Right atrium auricular region (tissue), 2 donors: ENCODE data around the gene DOCK9. TPM values are rescaled to one million over a fixed set of nuclear protein-coding genes. Genes with fewer than 3 reads are reported as not detected.
A peak's percentile ranks its signal among the peaks of the same experiment; 100 is the strongest.

Source experiments
- DNase-seq: peaks from one replicate; pipeline ENCODE4 v3.0.0-alpha.2; 2019; ENCODE audit warnings: low spot score
- H3K27ac ChIP-seq, 2 donors: fragments of 200-600 bp; sonication (generic); 1 replicate in 1 of 2; 2 replicates in 1 of 2; pipeline ENCODE4 v1.5.1; 2016 to 2019
- H3K27me3 ChIP-seq, 2 donors: fragments of 200-600 bp; sonication (generic); one replicate each; pipeline versions ENCODE4 v1.5.1 to v1.6.0; 2017 to 2019
- H3K36me3 ChIP-seq: fragments of 200-600 bp; sonication (generic); one replicate; pipeline ENCODE4 v1.5.1; 2016
- H3K4me1 ChIP-seq, 2 donors: fragments of 200-600 bp; sonication (generic); one replicate each; pipeline versions ENCODE4 v1.5.1 to v1.6.0; 2017 to 2019
- H3K4me3 ChIP-seq, 2 donors: fragments of 200-600 bp; sonication (generic); 1 replicate in 1 of 2; 2 replicates in 1 of 2; pipeline ENCODE4 v1.5.1; 2017 to 2019; ENCODE audit warnings: mild to moderate bottlenecking in 1 of 2, moderate library complexity in 1 of 2
- H3K9me3 ChIP-seq, 2 donors: fragments of 200-600 bp; sonication (generic); one replicate each; pipeline ENCODE4 v1.5.1; 2019
- total RNA-seq, 2 donors: library from RNA; depleted of rRNA; stranded (reverse); fragments of >200 nt; gene quantifications; one replicate each; pipeline ENCODE4 v1.1.0, GENCODE V29; 2016
- TF ChIP-seq, protein P1 (sequence below), 2 donors: fragments of 200-600 bp; sonication (generic); IDR thresholded peaks; one replicate each; pipeline ENCODE4 v1.5.1; 2019; ENCODE audit warnings: antibody characterized with exemption in 2 of 2

Gene DOCK9
- total RNA-seq, 2 donors from 2014 or later, result 79.6 to 80.5 TPM

- H3K4me3 ChIP-seq, result no peak overlapping the region
- no peaks in the 10 kb centered on the region for H3K9me3 ChIP-seq
- no peaks in the 10 kb centered on the region for H3K27me3 ChIP-seq
- H3K27ac ChIP-seq, result no peak overlapping the region
- H3K36me3 ChIP-seq, result no peaks in the 10 kb centered on the region
- H3K4me1 ChIP-seq, result peaks cover 0 to 62% of the 10 kb centered on the region in 2 donors
- TF ChIP-seq, protein P1, sequence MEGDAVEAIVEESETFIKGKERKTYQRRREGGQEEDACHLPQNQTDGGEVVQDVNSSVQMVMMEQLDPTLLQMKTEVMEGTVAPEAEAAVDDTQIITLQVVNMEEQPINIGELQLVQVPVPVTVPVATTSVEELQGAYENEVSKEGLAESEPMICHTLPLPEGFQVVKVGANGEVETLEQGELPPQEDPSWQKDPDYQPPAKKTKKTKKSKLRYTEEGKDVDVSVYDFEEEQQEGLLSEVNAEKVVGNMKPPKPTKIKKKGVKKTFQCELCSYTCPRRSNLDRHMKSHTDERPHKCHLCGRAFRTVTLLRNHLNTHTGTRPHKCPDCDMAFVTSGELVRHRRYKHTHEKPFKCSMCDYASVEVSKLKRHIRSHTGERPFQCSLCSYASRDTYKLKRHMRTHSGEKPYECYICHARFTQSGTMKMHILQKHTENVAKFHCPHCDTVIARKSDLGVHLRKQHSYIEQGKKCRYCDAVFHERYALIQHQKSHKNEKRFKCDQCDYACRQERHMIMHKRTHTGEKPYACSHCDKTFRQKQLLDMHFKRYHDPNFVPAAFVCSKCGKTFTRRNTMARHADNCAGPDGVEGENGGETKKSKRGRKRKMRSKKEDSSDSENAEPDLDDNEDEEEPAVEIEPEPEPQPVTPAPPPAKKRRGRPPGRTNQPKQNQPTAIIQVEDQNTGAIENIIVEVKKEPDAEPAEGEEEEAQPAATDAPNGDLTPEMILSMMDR (IDR thresholded peaks at IDR 0.05), result no peak
- DNase-seq, result no peak
Observed at GRCh38 chr13:98966019-98966418, 11.8 kb downstream of the DOCK9 start.

DNA sequence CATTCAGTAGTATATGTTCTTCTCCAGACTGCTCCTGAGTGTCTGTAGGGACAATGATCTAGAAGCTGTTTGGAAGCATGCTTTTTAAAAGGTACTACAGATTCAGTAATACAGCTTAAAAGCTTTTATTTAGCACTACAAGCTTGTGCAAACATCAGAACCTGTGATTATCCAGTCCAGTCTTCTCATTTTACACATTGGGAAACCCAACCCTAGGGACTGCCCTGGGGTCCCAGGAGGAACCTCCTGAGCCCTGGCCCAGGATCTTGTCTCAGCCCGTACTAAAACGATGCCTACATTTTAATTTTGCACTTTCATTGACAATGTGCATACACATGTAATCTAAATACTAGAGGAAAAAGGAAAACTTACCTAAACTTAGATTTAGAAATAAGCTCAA, 12.5 kb downstream of the DOCK9 start:
- Histone ChIP-seq H3K36me3 (no peaks in the 10 kb centered on the region), H3K27ac (no peak overlapping the region), H3K4me3 (no peak overlapping the region), H3K9me3 (no peaks in the 10 kb centered on the region), H3K4me1 (peaks cover 0 to 62% of the 10 kb centered on the region in 2 donors), H3K27me3 (no peaks in the 10 kb centered on the region)
- TF ChIP-seq, protein P1 (IDR thresholded peaks at IDR 0.05), result no peak
- no peak for DNase-seq

DNA sequence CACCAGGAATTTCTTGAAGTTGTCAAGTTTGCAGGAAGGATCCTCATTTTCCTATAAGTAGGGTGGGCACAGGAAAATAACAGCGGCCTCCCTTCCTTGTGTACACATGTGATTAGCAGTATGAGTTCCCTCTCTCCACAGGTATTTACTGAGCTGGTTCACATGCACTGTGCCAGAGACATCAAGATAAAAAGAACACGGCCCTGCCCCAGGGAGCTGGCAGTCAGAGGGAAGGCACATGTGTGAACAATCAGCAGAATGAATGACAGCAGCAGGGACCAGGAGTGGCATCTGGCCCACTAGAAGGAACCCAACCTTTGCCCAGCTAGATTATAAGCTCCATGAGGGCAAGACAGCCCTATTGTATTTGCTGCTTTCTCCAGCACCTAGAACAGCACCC, 13.9 kb downstream of the DOCK9 start:
- Histone ChIP-seq H3K36me3 (no peaks in the 10 kb centered on the region), H3K4me1 (peaks cover 0 to 63% of the 10 kb centered on the region in 2 donors), H3K4me3 (no peak overlapping the region), H3K9me3 (no peaks in the 10 kb centered on the region), H3K27me3 (no peaks in the 10 kb centered on the region), H3K27ac (peak overlapping the region; percentile 7 to 43)
- TF ChIP-seq, protein P1 (IDR thresholded peaks at IDR 0.05), result no peak
- DNase-seq, result no peak

GRCh38 chr13:98962901-98963590, 14.8 kb downstream of the DOCK9 start:
- H3K36me3 ChIP-seq, result no peaks in the 10 kb centered on the region
- TF ChIP-seq, protein P1 (IDR thresholded peaks at IDR 0.05), result no peak
- H3K27ac ChIP-seq, result peak overlapping the region; percentile 43 to 46
- no peaks in the 10 kb centered on the region for H3K9me3 ChIP-seq
- no peak for DNase-seq
- no peaks in the 10 kb centered on the region for H3K27me3 ChIP-seq
- no peak overlapping the region for H3K4me3 ChIP-seq
- H3K4me1 ChIP-seq, result peaks cover 0 to 68% of the 10 kb centered on the region in 2 donors

DNA sequence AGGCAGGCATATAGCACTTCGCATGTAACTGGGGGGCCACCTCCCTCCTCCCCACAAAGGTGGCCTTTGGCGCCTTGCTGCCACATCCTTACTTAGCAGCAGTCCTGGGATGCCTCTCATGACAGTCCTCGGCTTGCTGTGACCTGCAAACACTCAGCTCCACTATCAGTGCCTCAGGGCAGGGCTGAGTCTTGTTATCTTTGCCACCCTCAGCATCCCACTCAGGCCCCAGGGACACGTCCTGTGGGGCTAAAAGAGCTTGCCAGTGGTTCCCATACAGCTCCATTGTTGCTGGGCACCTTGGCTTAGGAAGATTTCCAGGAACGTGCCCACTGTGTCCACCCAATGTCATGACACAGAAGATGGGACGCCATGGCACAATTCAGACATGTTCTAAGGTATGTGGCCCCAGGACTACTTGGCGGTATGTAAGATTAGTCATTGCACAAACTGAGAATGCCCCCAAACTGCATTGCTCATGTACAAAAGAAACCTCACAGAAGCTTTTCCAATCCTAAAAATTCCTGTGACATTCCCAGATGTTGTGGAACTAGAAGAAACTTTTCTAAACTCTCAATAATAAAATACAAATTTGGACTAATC, 16.3 kb downstream of the DOCK9 start:
- Histone ChIP-seq H3K9me3 (no peaks in the 10 kb centered on the region), H3K4me3 (no peak overlapping the region), H3K27ac (peak overlapping the region; percentile 56 to 71), H3K36me3 (no peaks in the 10 kb centered on the region), H3K27me3 (no peaks in the 10 kb centered on the region), H3K4me1 (peaks cover 0 to 72% of the 10 kb centered on the region in 2 donors)
- no peak for DNase-seq
- TF ChIP-seq, protein P1 (IDR thresholded peaks at IDR 0.05), result no peak
